Urinary bladder (tissue), 4 donors: Measurements from ENCODE around the gene NR6A1. TPM values are rescaled to one million over a fixed set of nuclear protein-coding genes. Genes with fewer than 3 reads are reported as not detected.

Experiments used
- DNase-seq: peaks from one replicate; pipeline ENCODE4 v3.0.0-alpha.2; 2015; ENCODE audit errors: extremely low spot score
- H3K27ac ChIP-seq: one replicate; pipeline ENCODE4 v1.5.1; 2013; ENCODE audit warnings: low read depth, mild to moderate bottlenecking, moderate library complexity
- H3K36me3 ChIP-seq: one replicate; pipeline ENCODE4 v1.6.1; 2013; ENCODE audit warnings: mild to moderate bottlenecking, moderate library complexity; ENCODE audit not compliant: insufficient read depth
- H3K4me1 ChIP-seq: one replicate; pipeline ENCODE4 v1.6.1; 2013; ENCODE audit warnings: mild to moderate bottlenecking, moderate library complexity; ENCODE audit not compliant: insufficient read depth
- H3K4me3 ChIP-seq: one replicate; pipeline ENCODE4 v1.5.1; 2013; ENCODE audit warnings: low read depth, low read length
- WGBS: extraction: QIAGEN DNeasy Blood & Tissue Kit; methylation state at CpG from one replicate; pipeline ENCODE4 v1.1.7; 2013; 5-methylcytosine and 5-hydroxymethylcytosine counted together
- polyA plus RNA-seq: library from polyadenylated mRNA; stranded (reverse); fragments of 200-250 nt; gene quantifications from one replicate; pipeline ENCODE4 v1.2.3, GENCODE V29; 2013
- small RNA-seq: library from RNA; depleted of rRNA; stranded (forward); fragments of <200 nt; gene quantifications from one replicate; pipeline ENCODE3, GENCODE V24; 2014
- total RNA-seq: library from RNA; depleted of rRNA; stranded (reverse); fragments of >200 nt; gene quantifications from one replicate; pipeline ENCODE4 v1.2.3, GENCODE V29; 2014
- donor health status: healthy with polysubstance abuse.
- donor health status: healthy.

Gene NR6A1
- total and polyA plus RNA-seq, 2 donors: 0.29 to 1.4 TPM

- H3K27ac ChIP-seq: no peak overlapping the region
- H3K36me3 ChIP-seq: no peaks in the 10 kb centered on the region
- 89% methylated on average over 19 of the region's 19 CpGs for WGBS
- no peaks in the 10 kb centered on the region for H3K4me1 ChIP-seq
- no peak for DNase-seq
- no peak overlapping the region for H3K4me3 ChIP-seq
Observed at GRCh38 chr9:124468061-124468740, 302.9 kb downstream of the NR6A1 start.

- WGBS: 87% methylated on average over 17 of the region's 17 CpGs
- DNase-seq: no peak
- Histone ChIP-seq H3K4me3 (no peak overlapping the region), H3K36me3 (no peaks in the 10 kb centered on the region), H3K27ac (no peak overlapping the region), H3K4me1 (no peaks in the 10 kb centered on the region)
Observed at GRCh38 chr9:124467410-124468060, 303.6 kb downstream of the NR6A1 start.

Small RNA genes within 50 kb of the gene (small RNA-seq; reads per million reads assigned to genes)
- gene MIR181A2 (138 reads per million, percentile 97 among the genes with 10 or more reads in this experiment), gene MIR181B2 (18.6 reads per million, percentile 95 among the genes with 10 or more reads in this experiment), gene RN7SL302P (not detected)

Other genes starting within 250 kb of the NR6A1 start
- gene OLFML2A, start 5.8 kb upstream of the NR6A1 start, total RNA-seq: 40.2 TPM
- 36.8 TPM for gene OLFML2A, start 5.8 kb upstream of the NR6A1 start, polyA plus RNA-seq
- gene WDR38, start 82.1 kb upstream of the NR6A1 start, total RNA-seq: not detected
- gene WDR38, start 82.1 kb upstream of the NR6A1 start, polyA plus RNA-seq: not detected
- gene RPL35, start 90.6 kb upstream of the NR6A1 start, total RNA-seq: 1,117 TPM
- 2,692 TPM for gene RPL35, start 90.6 kb upstream of the NR6A1 start, polyA plus RNA-seq
- gene ARPC5L, start 90.8 kb upstream of the NR6A1 start, total RNA-seq: 8.8 TPM
- gene ARPC5L, start 90.8 kb upstream of the NR6A1 start, polyA plus RNA-seq: 30.3 TPM
- 17.7 TPM for gene GOLGA1, start 169.8 kb upstream of the NR6A1 start, total RNA-seq
- gene GOLGA1, start 169.8 kb upstream of the NR6A1 start, polyA plus RNA-seq: 14.2 TPM